Astrocyte (in vitro differentiated cells and primary cell): ENCODE results near the gene CDCA4. TPM values are rescaled to one million over a fixed set of nuclear protein-coding genes. Genes with fewer than 3 reads are reported as not detected.

Experiments used
- DNase-seq: peaks from one replicate; pipeline ENCODE4 v3.0.0-alpha.2; 2010; ENCODE audit warnings: low read depth
- FAIRE-seq: peaks from 2 replicates; lab custom pipeline; 2011; peaks lifted over from hg19 to GRCh38; lab: Jason Lieb, UNC
- H2AFZ ChIP-seq: 2 replicates; pipeline ENCODE4 v1.6.0; 2012; ENCODE audit warnings: low read depth, low read length, inconsistent platforms
- H3K27ac ChIP-seq: 2 replicates; pipeline ENCODE4 v1.5.1; 2011; ENCODE audit warnings: low read depth, low read length, inconsistent platforms
- H3K27me3 ChIP-seq: 2 replicates; pipeline ENCODE4 v1.6.0; 2011; ENCODE audit warnings: low read length, inconsistent platforms; ENCODE audit not compliant: insufficient read depth
- H3K36me3 ChIP-seq: 2 replicates; pipeline ENCODE4 v1.5.1; 2011; ENCODE audit warnings: low read length, inconsistent platforms; ENCODE audit not compliant: insufficient read depth
- H3K4me1 ChIP-seq: 2 replicates; pipeline ENCODE4 v1.5.1; 2011; ENCODE audit warnings: low read length, inconsistent platforms; ENCODE audit not compliant: insufficient read depth
- H3K4me2 ChIP-seq: 2 replicates; pipeline ENCODE4 v1.6.0; 2012; ENCODE audit warnings: low read length, inconsistent platforms
- H3K4me3 ChIP-seq: 2 replicates; pipeline ENCODE4 v1.5.1; 2011; ENCODE audit warnings: low read depth, mild to moderate bottlenecking, low read length, inconsistent platforms; ENCODE audit not compliant: insufficient read depth
- H3K79me2 ChIP-seq: 2 replicates; pipeline ENCODE4 v1.6.0; 2012; ENCODE audit warnings: mild to moderate bottlenecking, low read length, inconsistent platforms; ENCODE audit not compliant: insufficient read depth
- H3K9ac ChIP-seq: 2 replicates; pipeline ENCODE4 v1.6.0; 2012; ENCODE audit warnings: mild to moderate bottlenecking, low read length, inconsistent platforms
- H3K9me3 ChIP-seq: 2 replicates; pipeline ENCODE4 v1.5.1; 2012; ENCODE audit warnings: low read depth, mild to moderate bottlenecking, low read length, inconsistent platforms; ENCODE audit not compliant: insufficient read depth
- H4K20me1 ChIP-seq: 2 replicates; pipeline ENCODE4 v1.6.0; 2012; ENCODE audit warnings: low read length, inconsistent platforms; ENCODE audit not compliant: insufficient read depth
- H3K27ac Mint-ChIP-seq: one replicate; pipeline ENCODE4 v1.8.0; 2021; ENCODE audit warnings: mild to moderate bottlenecking, mixed read lengths; ENCODE audit not compliant: unreplicated experiment
- H3K27me3 Mint-ChIP-seq: one replicate; pipeline ENCODE4 v1.8.0; 2021; ENCODE audit warnings: low read depth, mixed read lengths; ENCODE audit not compliant: unreplicated experiment
- H3K36me3 Mint-ChIP-seq: one replicate; pipeline ENCODE4 v1.8.0; 2021; ENCODE audit warnings: low read depth, mixed read lengths; ENCODE audit not compliant: unreplicated experiment
- H3K4me1 Mint-ChIP-seq: one replicate; pipeline ENCODE4 v1.8.0; 2021; ENCODE audit warnings: low read depth, mixed read lengths; ENCODE audit not compliant: unreplicated experiment
- H3K4me3 Mint-ChIP-seq: one replicate; pipeline ENCODE4 v1.8.0; 2021; ENCODE audit warnings: mild to moderate bottlenecking, moderate library complexity, mixed read lengths; ENCODE audit not compliant: unreplicated experiment
- H3K9me3 Mint-ChIP-seq: one replicate; pipeline ENCODE4 v1.8.0; 2021; ENCODE audit warnings: mild to moderate bottlenecking, mixed read lengths; ENCODE audit not compliant: unreplicated experiment
- EZH2 ChIP-seq: IDR thresholded peaks from 2 replicates; pipeline ENCODE4 v1.6.1; 2012; ENCODE audit warnings: mild to moderate bottlenecking, low read length, inconsistent platforms; ENCODE audit not compliant: insufficient read depth
- total RNA-seq: library from RNA; stranded (reverse); gene quantifications from 2 replicates; pipeline ENCODE4 v1.2.1, GENCODE V29; 2021
- TF ChIP-seq, protein P1 (sequence below): IDR thresholded peaks from 2 replicates; pipeline ENCODE4 v1.5.1; 2011; ENCODE audit warnings: low read depth, mild to moderate bottlenecking, inconsistent platforms, low read length, moderate library complexity; ENCODE audit not compliant: insufficient read depth

The CDCA4 gene
- total RNA-seq, 1 donor from 2014 or later: 11.3 TPM

DNA sequence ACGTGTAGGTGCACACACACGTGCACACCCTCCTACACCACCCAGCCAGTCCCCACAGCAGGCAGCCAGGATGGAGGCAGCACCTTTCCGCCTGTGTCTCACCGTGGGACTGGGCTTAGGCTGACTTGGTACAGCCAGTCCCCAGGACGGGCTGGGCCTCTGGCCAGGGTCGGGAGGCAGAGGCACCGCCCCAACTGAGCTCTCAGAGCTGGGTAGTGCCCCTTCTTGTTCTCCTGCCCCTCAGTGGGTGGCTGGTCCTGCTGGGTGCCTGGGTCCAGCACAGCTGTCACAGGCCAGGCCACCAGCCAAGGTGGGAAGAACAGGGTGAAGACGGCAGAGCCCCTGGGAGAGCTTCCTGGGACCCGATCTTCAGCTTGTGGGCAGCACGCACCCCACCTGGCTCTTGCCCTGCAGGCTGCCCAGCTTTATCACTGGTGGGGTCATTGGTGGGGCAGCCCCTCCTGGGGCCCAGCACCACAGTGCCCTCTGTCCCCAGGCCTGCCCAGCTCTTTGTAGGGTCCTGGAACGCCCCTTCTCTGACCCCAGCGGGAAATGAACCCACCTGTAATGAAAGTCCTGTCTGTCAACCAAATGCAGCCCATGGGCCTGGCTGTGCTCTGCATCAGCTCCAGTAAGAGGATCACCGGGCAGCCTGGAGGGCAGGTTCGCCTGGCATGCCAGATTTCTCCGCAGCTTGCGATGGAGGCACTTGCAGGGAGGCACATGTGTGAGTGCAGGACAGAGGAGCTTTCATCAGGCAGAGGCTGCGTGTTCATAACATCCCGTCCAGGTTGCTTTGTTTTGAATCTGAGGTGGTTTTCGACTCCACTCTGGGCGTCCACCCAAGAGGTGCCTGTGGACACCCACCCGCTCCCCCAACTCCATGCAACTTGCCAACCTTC is 14.7 kb downstream of the CDCA4 start:
- peaks cover 38% of the 10 kb centered on the region for H4K20me1 ChIP-seq
- no peak overlapping the region for H3K27ac ChIP-seq
- no peak for FAIRE-seq
- H3K36me3 ChIP-seq: peaks cover 20% of the 10 kb centered on the region
- Mint-ChIP-seq H3K4me1 (no peaks in the 10 kb centered on the region), H3K9me3 (no peaks in the 10 kb centered on the region), H3K36me3 (peaks cover 2% of the 10 kb centered on the region), H3K27ac (no peak overlapping the region), H3K4me3 (no peak overlapping the region), H3K27me3 (no peaks in the 10 kb centered on the region)
- no peak for DNase-seq
- H3K4me1 ChIP-seq: no peaks in the 10 kb centered on the region
- H3K9me3 ChIP-seq: no peaks in the 10 kb centered on the region
- no peak overlapping the region for H3K4me2 ChIP-seq
- TF ChIP-seq, protein P1, sequence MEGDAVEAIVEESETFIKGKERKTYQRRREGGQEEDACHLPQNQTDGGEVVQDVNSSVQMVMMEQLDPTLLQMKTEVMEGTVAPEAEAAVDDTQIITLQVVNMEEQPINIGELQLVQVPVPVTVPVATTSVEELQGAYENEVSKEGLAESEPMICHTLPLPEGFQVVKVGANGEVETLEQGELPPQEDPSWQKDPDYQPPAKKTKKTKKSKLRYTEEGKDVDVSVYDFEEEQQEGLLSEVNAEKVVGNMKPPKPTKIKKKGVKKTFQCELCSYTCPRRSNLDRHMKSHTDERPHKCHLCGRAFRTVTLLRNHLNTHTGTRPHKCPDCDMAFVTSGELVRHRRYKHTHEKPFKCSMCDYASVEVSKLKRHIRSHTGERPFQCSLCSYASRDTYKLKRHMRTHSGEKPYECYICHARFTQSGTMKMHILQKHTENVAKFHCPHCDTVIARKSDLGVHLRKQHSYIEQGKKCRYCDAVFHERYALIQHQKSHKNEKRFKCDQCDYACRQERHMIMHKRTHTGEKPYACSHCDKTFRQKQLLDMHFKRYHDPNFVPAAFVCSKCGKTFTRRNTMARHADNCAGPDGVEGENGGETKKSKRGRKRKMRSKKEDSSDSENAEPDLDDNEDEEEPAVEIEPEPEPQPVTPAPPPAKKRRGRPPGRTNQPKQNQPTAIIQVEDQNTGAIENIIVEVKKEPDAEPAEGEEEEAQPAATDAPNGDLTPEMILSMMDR: no peak
- no peak for TF ChIP-seq EZH2
- H3K79me2 ChIP-seq: peaks cover 35% of the 10 kb centered on the region
- no peak overlapping the region for H3K4me3 ChIP-seq
- H3K27me3 ChIP-seq: no peaks in the 10 kb centered on the region
- no peak overlapping the region for H3K9ac ChIP-seq
- H2AFZ ChIP-seq: no peak overlapping the region

- Histone ChIP-seq H3K4me3 (no peak overlapping the region), H3K27me3 (no peaks in the 10 kb centered on the region), H3K79me2 (peaks cover 28% of the 10 kb centered on the region), H2AFZ (no peak overlapping the region), H4K20me1 (peaks cover 31% of the 10 kb centered on the region), H3K9me3 (no peaks in the 10 kb centered on the region), H3K36me3 (peaks cover 16% of the 10 kb centered on the region), H3K4me1 (no peaks in the 10 kb centered on the region), H3K4me2 (no peak overlapping the region), H3K27ac (no peak overlapping the region), H3K9ac (no peak overlapping the region)
- TF ChIP-seq, protein P1: no peak
- TF ChIP-seq EZH2: no peak
- Mint-ChIP-seq H3K36me3 (no peaks in the 10 kb centered on the region), H3K9me3 (no peaks in the 10 kb centered on the region), H3K4me1 (no peaks in the 10 kb centered on the region), H3K27me3 (no peaks in the 10 kb centered on the region), H3K4me3 (no peak overlapping the region), H3K27ac (no peak overlapping the region)
- DNase-seq (no peak), FAIRE-seq (no peak)
Measured at GRCh38 chr14:105005329-105005928, 15.5 kb downstream of the CDCA4 start.
